Mesothelial cell of epicardium (in vitro differentiated cells): ENCODE data around the gene CHRNA7. TPM values are rescaled to one million over a fixed set of nuclear protein-coding genes. Genes with fewer than 3 reads are reported as not detected.

Source experiments
- DNase-seq, 2 experiments: peaks; one replicate each; pipeline ENCODE4 v3.0.0; 2021; ENCODE audit warnings: low spot score in 2 of 2; ENCODE audit not compliant: unreplicated experiment in 2 of 2
- H3K27ac Mint-ChIP-seq: 2 replicates; pipeline ENCODE4 v1.8.0; 2021; ENCODE audit warnings: mixed read lengths
- H3K27me3 Mint-ChIP-seq: 2 replicates; pipeline ENCODE4 v1.8.0; 2021; ENCODE audit warnings: low read depth, mixed read lengths
- H3K36me3 Mint-ChIP-seq: 2 replicates; pipeline ENCODE4 v1.8.0; 2021; ENCODE audit warnings: mixed read lengths
- H3K4me1 Mint-ChIP-seq: 2 replicates; pipeline ENCODE4 v1.8.0; 2021; ENCODE audit warnings: mixed read lengths
- H3K4me3 Mint-ChIP-seq: 2 replicates; pipeline ENCODE4 v1.8.0; 2021; ENCODE audit warnings: mild to moderate bottlenecking, moderate library complexity, mixed read lengths
- H3K9me3 Mint-ChIP-seq: 2 replicates; pipeline ENCODE4 v1.8.0; 2021; ENCODE audit warnings: mixed read lengths
- total RNA-seq: library from RNA; stranded (reverse); gene quantifications from 3 replicates; pipeline ENCODE4 v1.2.1, GENCODE V29; 2021
- TF ChIP-seq, protein P1 (sequence below): fragments of 200-600 bp; sonication (generic); IDR thresholded peaks from one replicate; pipeline ENCODE4 v1.5.0; 2021; ENCODE audit warnings: antibody characterized with exemption; ENCODE audit not compliant: unreplicated experiment

CHRNA7 gene
- total RNA-seq: 2.2 to 3.0 TPM (median 2.9 TPM) in 3 replicates

- peaks cover 89% of the 10 kb centered on the region for H3K27me3 Mint-ChIP-seq
- TF ChIP-seq, protein P1, sequence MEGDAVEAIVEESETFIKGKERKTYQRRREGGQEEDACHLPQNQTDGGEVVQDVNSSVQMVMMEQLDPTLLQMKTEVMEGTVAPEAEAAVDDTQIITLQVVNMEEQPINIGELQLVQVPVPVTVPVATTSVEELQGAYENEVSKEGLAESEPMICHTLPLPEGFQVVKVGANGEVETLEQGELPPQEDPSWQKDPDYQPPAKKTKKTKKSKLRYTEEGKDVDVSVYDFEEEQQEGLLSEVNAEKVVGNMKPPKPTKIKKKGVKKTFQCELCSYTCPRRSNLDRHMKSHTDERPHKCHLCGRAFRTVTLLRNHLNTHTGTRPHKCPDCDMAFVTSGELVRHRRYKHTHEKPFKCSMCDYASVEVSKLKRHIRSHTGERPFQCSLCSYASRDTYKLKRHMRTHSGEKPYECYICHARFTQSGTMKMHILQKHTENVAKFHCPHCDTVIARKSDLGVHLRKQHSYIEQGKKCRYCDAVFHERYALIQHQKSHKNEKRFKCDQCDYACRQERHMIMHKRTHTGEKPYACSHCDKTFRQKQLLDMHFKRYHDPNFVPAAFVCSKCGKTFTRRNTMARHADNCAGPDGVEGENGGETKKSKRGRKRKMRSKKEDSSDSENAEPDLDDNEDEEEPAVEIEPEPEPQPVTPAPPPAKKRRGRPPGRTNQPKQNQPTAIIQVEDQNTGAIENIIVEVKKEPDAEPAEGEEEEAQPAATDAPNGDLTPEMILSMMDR: peak; percentile 27
- H3K27ac Mint-ChIP-seq: peak within 1 kb of the TSS; percentile 44
- H3K4me1 Mint-ChIP-seq: peaks cover 13% of the 10 kb centered on the region
- H3K4me3 Mint-ChIP-seq: peak within 1 kb of the TSS; percentile 77
- no peaks in the 10 kb centered on the region for H3K9me3 Mint-ChIP-seq
- no peaks in the 10 kb centered on the region for H3K36me3 Mint-ChIP-seq
- DNase-seq: peak; percentile 52 to 78
These were observed at the start of gene CHRNA7 for GRCh38 chr15:32029862-32030781. CHRNA7 (plus strand) TSS chr15:32030515; CDS start chr15:32030595, 80 bp downstream.

DNA sequence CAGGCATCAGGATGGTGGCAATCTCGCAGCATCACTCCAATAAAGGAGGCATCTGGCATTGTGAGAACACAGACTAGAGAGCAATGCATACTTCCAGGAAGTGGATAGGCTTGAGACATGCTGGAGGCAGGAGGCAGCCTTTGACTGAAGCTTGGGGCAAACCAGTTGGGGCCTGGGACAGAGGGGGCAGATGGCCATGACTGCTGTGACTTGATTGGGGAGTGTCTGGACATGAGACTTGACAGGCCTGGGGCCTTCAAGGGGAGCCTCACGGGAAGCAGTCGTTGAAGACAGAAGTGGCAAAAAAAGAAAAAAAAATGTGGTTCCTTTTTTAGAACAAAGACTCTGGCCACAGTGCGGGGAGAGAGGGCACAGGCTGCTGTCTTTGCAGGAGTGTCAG lies 44.7 kb upstream of the CHRNA7 start:
- Mint-ChIP-seq H3K4me3 (no peak overlapping the region), H3K27me3 (peaks cover 41% of the 10 kb centered on the region), H3K36me3 (no peaks in the 10 kb centered on the region), H3K9me3 (no peaks in the 10 kb centered on the region), H3K27ac (no peak overlapping the region), H3K4me1 (peaks cover 4% of the 10 kb centered on the region)
- no peak for DNase-seq
- TF ChIP-seq, protein P1: no peak

DNA sequence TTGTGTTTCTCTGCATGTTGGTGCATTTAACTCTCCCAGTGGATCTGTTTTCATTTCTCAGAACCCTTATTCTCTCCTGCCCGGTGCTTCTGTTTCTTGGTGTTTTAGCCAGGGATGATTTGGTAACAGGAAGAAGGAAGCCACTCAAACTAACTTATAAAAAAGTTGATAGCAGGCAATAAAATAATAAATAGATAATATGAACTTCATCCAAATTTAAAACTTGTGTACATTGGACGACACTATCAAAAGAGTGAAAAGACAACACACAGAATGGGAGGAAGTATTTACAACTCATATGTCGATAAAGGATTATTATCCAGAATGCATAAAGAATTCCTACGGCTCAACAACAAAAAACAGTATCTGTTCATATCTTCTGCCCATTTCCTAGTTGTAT lies 37.3 kb upstream of the CHRNA7 start:
- H3K4me1 Mint-ChIP-seq: no peaks in the 10 kb centered on the region
- H3K9me3 Mint-ChIP-seq: no peaks in the 10 kb centered on the region
- H3K27ac Mint-ChIP-seq: no peak overlapping the region
- TF ChIP-seq, protein P1: no peak
- no peak for DNase-seq
- H3K36me3 Mint-ChIP-seq: no peaks in the 10 kb centered on the region
- peaks cover 40% of the 10 kb centered on the region for H3K27me3 Mint-ChIP-seq
- H3K4me3 Mint-ChIP-seq: no peak overlapping the region

GRCh38 chr15:31997711-31998110 lies 32.6 kb upstream of the CHRNA7 start:
- no peak overlapping the region for H3K27ac Mint-ChIP-seq
- no peak overlapping the region for H3K4me3 Mint-ChIP-seq
- TF ChIP-seq, protein P1: no peak
- H3K4me1 Mint-ChIP-seq: no peaks in the 10 kb centered on the region
- DNase-seq: no peak
- H3K27me3 Mint-ChIP-seq: peaks cover 36% of the 10 kb centered on the region
- H3K9me3 Mint-ChIP-seq: no peaks in the 10 kb centered on the region
- no peaks in the 10 kb centered on the region for H3K36me3 Mint-ChIP-seq

GRCh38 chr15:32003558-32003957 lies 26.8 kb upstream of the CHRNA7 start:
- no peak for DNase-seq
- Mint-ChIP-seq H3K36me3 (no peaks in the 10 kb centered on the region), H3K9me3 (no peaks in the 10 kb centered on the region), H3K4me3 (no peak overlapping the region), H3K27me3 (peaks cover 35% of the 10 kb centered on the region), H3K27ac (no peak overlapping the region), H3K4me1 (no peaks in the 10 kb centered on the region)
- TF ChIP-seq, protein P1: no peak
